ENCODE results near the gene DAAM1. TPM values are rescaled to one million over a fixed set of nuclear protein-coding genes. Genes with fewer than 3 reads are reported as not detected.

Gene DAAM1
- total and polyA plus RNA-seq, 2 donors (not counting 1 experiment from before 2014, with no cell fraction given), result 11.2 to 34.3 TPM

DNA sequence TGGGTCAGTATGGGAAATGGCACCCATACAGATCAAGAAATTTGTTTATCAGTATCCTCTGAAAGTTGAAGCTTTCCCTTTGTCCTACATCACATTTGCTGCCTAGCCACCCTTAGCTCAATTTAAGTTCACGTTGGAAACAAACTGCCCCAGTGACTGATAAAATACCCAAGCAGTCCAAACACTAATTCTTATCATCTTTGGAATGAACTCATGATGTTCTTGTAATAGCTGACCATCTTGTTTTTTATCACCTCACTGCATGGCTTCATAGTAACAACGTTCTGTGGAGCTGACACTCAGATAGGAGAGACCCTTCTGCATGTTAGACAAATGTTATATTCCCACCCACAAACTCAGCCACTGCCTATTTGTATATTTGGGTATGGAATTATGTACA lies 183.3 kb downstream of the DAAM1 start:
- Mint-ChIP-seq H3K4me3 (no peak overlapping the region), H3K27ac (no peak overlapping the region), H3K4me1 (no peaks in the 10 kb centered on the region), H3K9me3 (ENCODE audit: insufficient read depth) (no peaks in the 10 kb centered on the region), H3K27me3 (no peaks in the 10 kb centered on the region)
- 100% methylated on average over 1 of the region's 2 CpGs for WGBS (ENCODE audit: insufficient coverage)
- H3K9ac ChIP-seq (ENCODE audit: low read length), result no peak overlapping the region
- intact Hi-C loops (cut with micrococcal nuclease), result no loop called here
- no peaks in the 10 kb centered on the region for H3K79me2 ChIP-seq (ENCODE audit: control insufficient read depth, insufficient read depth, low read length)
- H4K20me1 ChIP-seq (ENCODE audit: control insufficient read depth, insufficient read depth, low read length, poor library complexity, severe bottlenecking), result no peaks in the 10 kb centered on the region
- POLR2A ChIA-PET, result no interaction called here
- H3K27ac ChIP-seq (ENCODE audit: low read length in 2 of 2), result no peak overlapping the region
- DNase-seq, result no peak
- H3K4me3 ChIP-seq (ENCODE audit: control extremely low read depth in 1 of 5, extremely low read depth in 1 of 5, insufficient read depth in 1 of 5, low read depth in 2 of 5, low read length in 4 of 5), result no peak overlapping the region
- no peak overlapping the region for H3K4me2 ChIP-seq (replicated peaks; ENCODE audit: low read depth, low read length, poor library complexity, severe bottlenecking)
- no peaks in the 10 kb centered on the region for H3K9me3 ChIP-seq (ENCODE audit: control extremely low read depth in 1 of 3, control insufficient read depth in 2 of 3, insufficient read depth in 1 of 3, low read length in 2 of 3)
- H3K4me1 ChIP-seq (ENCODE audit: control insufficient read depth in 2 of 2, insufficient read depth in 2 of 2, low read length in 2 of 2), result no peaks in the 10 kb centered on the region
- peaks cover 3 to 5% of the 10 kb centered on the region in 2 experiments for H3K36me3 ChIP-seq (replicated peaks in 1 of 2; ENCODE audit: control extremely low read depth in 1 of 2, control insufficient read depth in 1 of 2, extremely low read depth in 1 of 2, insufficient read depth in 2 of 2, low read length in 1 of 2)
- H3K27me3 ChIP-seq (replicated peaks in 1 of 4; ENCODE audit: control extremely low read depth in 1 of 4, control insufficient read depth in 3 of 4, insufficient read depth in 4 of 4, low read length in 3 of 4), result no peaks in the 10 kb centered on the region
- CTCF ChIA-PET, result no interaction called here
- ATAC-seq (ENCODE audit: low read depth), result no peak
- TF ChIP-seq EZH2 (IDR thresholded peaks at IDR 0.05; ENCODE audit: borderline replicate concordance, insufficient read depth, low read depth, low read length, poor library complexity, severe bottlenecking), result no peak
- no peak overlapping the region for H2AFZ ChIP-seq (ENCODE audit: insufficient read depth, low read depth, low read length, poor library complexity, severe bottlenecking)

DNA sequence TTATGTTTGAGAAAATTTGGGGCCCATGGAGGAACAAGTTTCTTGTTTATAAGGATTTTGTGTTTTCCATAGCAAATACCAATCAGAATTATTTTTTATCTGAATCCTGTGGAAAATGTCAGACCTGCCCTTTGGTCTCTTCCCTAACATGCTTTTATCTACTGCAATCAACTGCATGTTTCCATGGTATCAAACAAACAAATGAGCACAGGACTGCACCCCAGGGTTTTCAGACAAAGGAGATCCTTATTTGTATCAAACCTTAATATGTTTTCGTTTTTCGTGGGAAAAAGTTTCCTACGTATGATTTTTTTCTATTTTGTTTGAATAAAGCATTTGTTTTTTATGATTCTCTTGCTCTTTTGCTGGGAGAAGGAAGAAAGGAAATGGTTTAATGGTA lies 185.6 kb downstream of the DAAM1 start:
- no CpG with 5 or more reads among the region's 3 CpGs for WGBS (ENCODE audit: insufficient coverage)

More for the DNA sequence above, 185.6 kb downstream of the DAAM1 start:
- no peak for TF ChIP-seq EZH2 (IDR thresholded peaks at IDR 0.05; ENCODE audit: borderline replicate concordance, insufficient read depth, low read depth, low read length, poor library complexity, severe bottlenecking)
- TF ChIP-seq, protein P1, sequence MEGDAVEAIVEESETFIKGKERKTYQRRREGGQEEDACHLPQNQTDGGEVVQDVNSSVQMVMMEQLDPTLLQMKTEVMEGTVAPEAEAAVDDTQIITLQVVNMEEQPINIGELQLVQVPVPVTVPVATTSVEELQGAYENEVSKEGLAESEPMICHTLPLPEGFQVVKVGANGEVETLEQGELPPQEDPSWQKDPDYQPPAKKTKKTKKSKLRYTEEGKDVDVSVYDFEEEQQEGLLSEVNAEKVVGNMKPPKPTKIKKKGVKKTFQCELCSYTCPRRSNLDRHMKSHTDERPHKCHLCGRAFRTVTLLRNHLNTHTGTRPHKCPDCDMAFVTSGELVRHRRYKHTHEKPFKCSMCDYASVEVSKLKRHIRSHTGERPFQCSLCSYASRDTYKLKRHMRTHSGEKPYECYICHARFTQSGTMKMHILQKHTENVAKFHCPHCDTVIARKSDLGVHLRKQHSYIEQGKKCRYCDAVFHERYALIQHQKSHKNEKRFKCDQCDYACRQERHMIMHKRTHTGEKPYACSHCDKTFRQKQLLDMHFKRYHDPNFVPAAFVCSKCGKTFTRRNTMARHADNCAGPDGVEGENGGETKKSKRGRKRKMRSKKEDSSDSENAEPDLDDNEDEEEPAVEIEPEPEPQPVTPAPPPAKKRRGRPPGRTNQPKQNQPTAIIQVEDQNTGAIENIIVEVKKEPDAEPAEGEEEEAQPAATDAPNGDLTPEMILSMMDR (IDR thresholded peaks at IDR 0.05), result no peak
- no peak for DNase-seq
- H3K27ac ChIP-seq (ENCODE audit: low read length in 2 of 2), result no peak overlapping the region
- Mint-ChIP-seq H3K9me3 (ENCODE audit: insufficient read depth) (no peaks in the 10 kb centered on the region), H3K4me1 (no peaks in the 10 kb centered on the region), H3K4me3 (no peak overlapping the region), H3K27ac (no peak overlapping the region), H3K27me3 (no peaks in the 10 kb centered on the region)
- H2AFZ ChIP-seq (ENCODE audit: insufficient read depth, low read depth, low read length, poor library complexity, severe bottlenecking), result no peak overlapping the region
- H3K4me1 ChIP-seq (ENCODE audit: control insufficient read depth in 2 of 2, insufficient read depth in 2 of 2, low read length in 2 of 2), result no peaks in the 10 kb centered on the region
- H3K9ac ChIP-seq (ENCODE audit: low read length), result no peak overlapping the region
- CTCF ChIA-PET, result no interaction called here
- H3K4me3 ChIP-seq (ENCODE audit: control extremely low read depth in 1 of 5, extremely low read depth in 1 of 5, insufficient read depth in 1 of 5, low read depth in 2 of 5, low read length in 4 of 5), result no peak overlapping the region
- no peaks in the 10 kb centered on the region for H4K20me1 ChIP-seq (ENCODE audit: control insufficient read depth, insufficient read depth, low read length, poor library complexity, severe bottlenecking)
- no peaks in the 10 kb centered on the region for H3K27me3 ChIP-seq (replicated peaks in 1 of 4; ENCODE audit: control extremely low read depth in 1 of 4, control insufficient read depth in 3 of 4, insufficient read depth in 4 of 4, low read length in 3 of 4)
- POLR2A ChIA-PET, result no interaction called here
- no peaks in the 10 kb centered on the region for H3K36me3 ChIP-seq (replicated peaks in 1 of 2; ENCODE audit: control extremely low read depth in 1 of 2, control insufficient read depth in 1 of 2, extremely low read depth in 1 of 2, insufficient read depth in 2 of 2, low read length in 1 of 2)
- H3K9me3 ChIP-seq (ENCODE audit: control extremely low read depth in 1 of 3, control insufficient read depth in 2 of 3, insufficient read depth in 1 of 3, low read length in 2 of 3), result no peaks in the 10 kb centered on the region
- H3K79me2 ChIP-seq (ENCODE audit: control insufficient read depth, insufficient read depth, low read length), result no peaks in the 10 kb centered on the region
- ATAC-seq (ENCODE audit: low read depth), result no peak
- H3K4me2 ChIP-seq (replicated peaks; ENCODE audit: low read depth, low read length, poor library complexity, severe bottlenecking), result no peak overlapping the region
- intact Hi-C loops (cut with micrococcal nuclease), result no loop called here
